ENCODE measurements around the gene SLC6A17. TPM values are rescaled to one million over a fixed set of nuclear protein-coding genes. Genes with fewer than 3 reads are reported as not detected.

SLC6A17 gene
- not detected for total RNA-seq
- long read RNA-seq, result 0 reads

DNA sequence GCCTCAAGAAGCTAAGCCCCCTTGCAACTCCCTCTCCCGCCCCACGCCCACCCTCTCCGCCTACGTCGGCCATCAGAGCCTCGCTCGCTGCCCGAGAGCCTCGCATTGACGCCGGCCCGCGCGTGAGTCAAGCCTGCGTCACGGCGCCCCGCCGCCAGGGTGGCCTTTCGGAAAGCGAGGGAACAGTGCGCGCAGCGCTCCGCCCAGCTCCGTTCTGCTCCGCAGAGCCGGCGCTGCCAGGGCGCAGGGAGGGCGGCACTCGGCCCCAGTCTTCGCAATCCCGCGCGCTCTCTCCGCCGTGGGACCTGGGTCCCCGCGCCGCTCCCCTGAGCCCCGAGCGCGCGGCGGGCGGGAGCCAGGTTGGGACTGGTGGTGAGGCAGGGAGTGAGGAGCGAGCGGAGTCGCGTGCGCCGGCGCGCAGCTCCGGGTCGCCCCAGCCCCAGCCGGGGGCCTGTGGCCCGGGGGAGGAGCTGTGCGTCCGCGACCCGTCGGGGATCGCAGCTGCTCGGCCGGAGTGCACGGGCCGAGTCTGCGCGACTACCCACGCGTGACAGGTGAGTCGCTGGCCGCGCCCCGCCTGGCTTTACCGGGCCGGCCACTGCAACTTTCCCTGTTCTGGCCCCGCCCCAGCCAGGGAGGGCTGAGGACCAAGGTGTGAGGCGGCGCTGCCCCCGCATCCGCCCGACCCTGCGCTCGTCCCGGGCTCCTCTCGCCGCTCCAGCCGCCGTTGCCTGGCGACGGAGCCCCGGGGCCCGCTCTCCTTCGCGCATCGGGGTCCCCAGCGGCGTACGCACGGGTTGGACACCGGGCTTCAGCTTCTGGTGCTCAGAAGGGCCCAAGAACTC lies at the start of gene SLC6A17:
TSS of gene SLC6A17 (plus strand) at position 165 of the 845 bp plus-strand sequence. CDS start 16,436 bp downstream, outside the sequence.
- DNase-seq (ENCODE audit: low spot score), result no peak

DNA sequence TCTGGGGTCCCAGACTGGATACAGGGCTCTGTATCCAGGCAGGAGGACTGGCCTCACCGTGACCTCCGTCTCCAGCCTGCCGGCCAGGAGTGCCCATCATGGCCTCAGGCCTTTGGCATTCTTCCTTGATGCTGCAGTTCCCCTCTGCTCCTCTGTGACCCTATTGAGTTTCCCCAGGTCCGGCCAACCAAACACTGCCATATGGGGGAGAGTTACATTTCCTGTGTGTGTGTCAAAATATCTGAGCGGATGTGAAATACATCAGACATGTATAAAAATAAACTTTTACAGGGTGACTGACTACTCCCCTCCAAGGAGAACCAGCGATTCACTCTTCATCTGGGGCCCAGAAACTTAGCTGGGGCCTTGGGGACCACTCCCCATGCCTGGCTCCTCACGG lies 48.2 kb upstream of the SLC6A17 start:
- no peak for DNase-seq (ENCODE audit: low spot score)

DNA sequence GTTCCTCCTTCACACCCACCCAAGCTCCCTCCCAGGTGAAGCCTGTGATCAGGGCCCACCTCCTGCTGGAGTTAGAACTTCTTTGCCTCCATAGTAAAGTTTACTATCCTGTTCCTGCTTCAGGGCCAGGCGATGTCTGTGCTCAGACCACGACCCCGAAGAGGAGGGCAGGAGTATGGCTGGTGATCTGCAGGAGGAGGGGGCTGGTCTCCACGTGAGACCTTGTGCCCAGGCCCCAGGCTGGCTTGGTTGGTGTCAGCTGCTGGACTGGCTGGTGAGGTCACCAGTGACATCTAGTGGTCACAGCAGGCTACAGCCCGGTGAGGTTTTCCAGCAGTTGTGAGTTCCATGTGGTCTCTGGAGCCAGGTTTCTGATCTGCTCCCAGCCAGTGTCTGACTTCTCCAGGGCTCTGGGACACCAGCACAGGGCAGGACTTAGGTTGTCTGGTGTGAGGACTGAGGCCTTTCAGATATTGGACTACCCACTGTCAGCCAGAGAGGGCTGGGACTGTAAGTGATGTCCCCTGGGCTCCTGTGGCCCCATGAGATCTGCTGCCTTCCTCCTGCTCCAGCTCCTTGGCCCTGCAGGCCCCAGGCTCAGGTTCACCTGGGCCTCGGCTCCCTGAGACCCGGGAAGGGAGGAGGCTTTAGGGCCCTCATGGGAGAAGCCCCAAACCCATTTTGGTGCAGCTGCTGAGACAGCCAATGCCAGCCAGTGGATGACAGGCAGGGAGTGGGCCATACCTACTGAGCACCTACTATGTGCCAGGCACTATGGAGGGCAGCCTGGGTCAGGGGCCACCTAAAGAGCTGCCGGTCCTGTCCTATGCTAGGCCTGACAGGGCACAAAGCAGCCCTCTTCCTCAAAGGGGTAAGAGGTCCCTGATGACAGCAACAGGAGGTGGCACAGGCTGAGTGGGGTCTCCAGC lies 44.0 kb upstream of the SLC6A17 start:
- no peak for DNase-seq (ENCODE audit: low spot score)

DNA sequence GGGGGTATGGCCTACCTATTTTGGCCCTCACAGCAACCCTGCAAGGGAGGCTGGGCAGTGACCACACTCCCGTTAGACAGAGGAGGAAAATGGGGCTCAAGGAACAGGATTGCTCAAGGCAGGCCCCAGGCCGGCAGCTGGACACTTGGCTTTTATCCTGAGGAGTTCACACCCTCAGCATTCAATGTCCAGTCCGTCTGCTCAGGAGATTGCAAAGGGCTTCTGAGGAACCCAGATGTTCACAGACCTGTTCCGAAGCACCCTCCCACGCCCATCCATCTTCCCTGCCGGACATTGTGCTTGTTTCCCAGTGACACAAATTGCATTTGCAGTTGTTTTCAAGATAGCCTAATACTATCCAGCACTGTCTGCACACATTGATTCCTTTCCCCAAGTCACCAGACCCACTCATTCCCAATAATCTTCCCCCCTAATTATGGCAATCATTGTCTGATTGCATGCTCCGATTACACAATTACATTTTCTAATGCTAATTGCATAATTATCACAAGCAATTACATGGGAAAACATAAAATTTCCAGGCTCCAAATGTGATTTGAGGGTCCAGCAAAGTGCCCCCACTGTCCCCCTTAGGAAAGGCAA lies 42.3 kb upstream of the SLC6A17 start:
- no peak for DNase-seq (ENCODE audit: low spot score)

DNA sequence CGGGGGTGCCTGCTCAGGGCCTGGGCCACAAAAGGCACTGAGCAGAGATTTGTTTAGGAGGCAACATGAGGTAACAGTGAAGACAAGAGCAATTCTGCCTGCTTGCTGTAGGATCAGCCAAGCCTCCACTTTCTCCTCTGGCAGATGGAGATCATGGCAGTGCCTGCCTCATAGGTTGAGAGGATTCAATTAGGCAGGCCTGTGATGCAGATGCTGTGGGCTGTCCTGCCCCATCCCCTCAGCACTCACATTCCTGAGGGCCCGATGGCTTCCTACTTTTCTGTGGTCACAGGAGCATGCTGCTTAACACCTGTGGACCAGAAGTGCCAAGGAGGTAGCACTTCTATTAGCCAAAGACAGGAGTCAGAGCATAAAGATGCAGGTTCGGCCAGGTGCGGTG lies 39.2 kb upstream of the SLC6A17 start:
- DNase-seq (ENCODE audit: low spot score), result no peak

DNA sequence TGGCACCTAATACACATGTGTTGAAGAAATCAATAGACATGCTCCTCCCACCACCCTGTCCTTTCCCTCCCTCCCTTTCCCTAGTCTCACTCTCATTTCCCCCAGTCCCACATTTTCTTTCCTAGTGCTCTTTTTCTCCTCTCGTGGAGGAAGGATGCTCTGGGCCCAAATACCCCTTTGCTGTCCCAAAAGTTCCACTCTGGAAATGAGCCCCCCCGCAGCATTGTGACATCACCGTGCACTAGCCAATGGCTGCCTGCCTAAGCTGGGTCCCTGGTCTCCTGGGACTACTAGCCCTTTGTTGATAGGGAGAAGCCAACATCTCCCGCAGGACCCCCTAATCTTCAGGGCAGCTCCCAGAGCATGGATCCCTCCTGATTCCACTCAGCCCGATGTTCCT lies 38.2 kb upstream of the SLC6A17 start, which contains the start of gene UBL4B:
TSS of gene UBL4B (plus strand) at position 301 of the 400 bp plus-strand sequence. CDS start at position 393, 92 bp downstream.
- DNase-seq (ENCODE audit: low spot score), result no peak

DNA sequence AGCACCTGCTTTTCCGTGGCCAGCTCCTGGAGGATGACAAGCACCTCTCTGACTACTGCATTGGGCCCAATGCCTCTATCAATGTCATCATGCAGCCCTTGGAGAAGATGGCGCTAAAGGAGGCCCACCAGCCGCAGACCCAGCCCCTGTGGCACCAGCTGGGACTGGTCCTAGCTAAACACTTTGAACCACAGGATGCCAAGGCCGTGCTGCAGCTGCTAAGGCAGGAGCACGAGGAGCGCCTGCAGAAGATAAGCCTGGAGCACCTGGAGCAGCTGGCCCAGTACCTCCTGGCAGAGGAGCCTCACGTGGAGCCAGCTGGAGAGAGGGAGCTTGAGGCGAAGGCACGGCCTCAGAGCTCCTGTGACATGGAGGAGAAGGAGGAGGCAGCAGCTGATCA lies 37.6 kb upstream of the SLC6A17 start:
- DNase-seq (ENCODE audit: low spot score), result no peak

DNA sequence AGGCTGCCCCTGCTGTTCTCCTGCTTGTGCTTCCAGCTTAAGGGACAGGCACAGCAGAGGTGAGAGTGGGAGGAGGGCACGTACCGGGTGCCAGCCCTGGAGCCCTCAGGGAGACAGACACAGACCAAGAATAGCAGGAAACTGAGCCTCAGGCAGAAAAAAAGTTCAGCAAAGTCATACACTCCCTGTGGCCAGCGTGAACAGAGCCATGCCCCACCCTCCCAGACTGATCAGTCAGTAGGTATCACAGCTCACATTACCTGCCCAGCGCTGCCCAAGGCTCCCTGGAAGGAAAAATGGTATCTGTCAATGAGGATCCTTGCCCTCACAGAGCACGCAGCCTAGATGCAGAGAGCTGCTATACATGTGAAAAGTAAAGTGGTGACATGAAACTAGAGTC lies 36.7 kb upstream of the SLC6A17 start:
- DNase-seq (ENCODE audit: low spot score), result no peak

DNA sequence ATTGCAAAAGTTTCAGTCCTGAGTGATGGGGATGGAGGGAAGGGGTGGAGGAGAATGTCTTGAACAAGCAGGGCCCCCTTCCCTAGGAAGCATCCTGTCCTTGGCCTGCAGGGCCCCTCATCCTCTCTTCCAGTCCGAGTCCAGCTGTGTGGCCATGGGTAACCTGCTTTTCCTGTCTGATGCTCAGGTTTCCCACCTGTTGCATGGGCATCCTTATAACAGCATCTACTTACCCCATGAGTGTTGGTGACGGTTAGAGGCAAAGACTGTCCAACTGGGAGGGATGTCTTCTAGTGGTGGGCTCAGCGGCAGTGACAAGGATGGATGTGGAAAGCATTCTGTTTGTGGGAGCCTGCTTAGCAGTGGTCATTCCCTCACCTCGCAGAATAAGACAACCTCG lies 36.1 kb upstream of the SLC6A17 start:
- no peak for DNase-seq (ENCODE audit: low spot score)

DNA sequence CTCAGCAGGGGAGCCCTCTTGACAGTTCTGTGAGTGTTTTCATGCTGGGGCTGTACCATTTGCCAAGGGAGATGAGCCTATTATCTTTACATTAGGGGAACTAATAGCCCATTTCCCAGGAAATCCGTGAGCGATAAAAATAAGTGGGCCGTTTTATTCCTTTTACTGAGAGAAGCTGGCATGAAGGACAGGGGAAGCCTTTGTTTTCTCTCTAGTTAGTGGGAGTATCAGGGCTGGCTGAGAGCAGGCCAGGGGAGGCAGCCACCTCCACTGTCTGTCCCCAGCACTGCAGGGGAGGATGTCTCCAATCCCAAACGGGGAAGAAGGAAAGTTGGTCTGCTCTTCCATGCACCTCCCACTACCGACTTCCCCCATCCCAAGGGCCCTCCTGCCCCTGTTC lies 35.5 kb upstream of the SLC6A17 start:
- no peak for DNase-seq (ENCODE audit: low spot score)

DNA sequence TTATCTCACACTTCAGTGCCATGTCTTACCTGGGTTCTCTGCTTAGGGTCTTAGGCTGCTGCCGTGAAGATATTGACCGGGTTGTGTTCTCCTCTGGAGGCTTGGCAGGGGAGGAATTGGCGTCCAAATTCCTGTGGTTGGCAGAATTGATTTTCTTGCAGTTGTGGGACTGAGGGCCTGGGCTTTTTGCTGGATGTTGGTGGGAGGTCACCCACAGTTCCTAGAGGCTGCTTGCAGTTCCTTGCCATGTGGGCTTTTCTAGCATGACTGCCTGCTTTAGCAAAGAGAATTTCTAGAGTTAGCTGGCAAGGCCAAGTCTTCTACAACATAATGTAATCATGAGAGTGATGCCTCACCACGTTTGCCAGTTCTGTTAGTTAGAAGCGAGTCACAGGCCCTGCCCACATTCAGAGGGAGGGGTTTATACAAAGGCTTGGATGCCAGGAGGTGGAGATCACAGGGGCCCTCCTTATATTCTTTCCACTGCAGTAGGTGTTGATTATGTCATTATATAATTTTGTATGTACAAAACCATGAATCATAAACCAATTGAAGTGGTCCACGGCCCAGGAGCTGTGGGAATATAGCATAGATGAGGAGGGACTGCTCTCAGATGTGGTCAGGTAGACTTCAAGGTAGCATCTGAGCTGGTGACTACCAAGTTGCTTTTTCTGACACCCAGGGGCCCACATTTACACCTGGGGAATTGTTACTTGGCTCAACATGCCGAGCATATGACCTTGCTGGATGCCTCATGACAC lies 31.5 kb upstream of the SLC6A17 start:
- DNase-seq (ENCODE audit: low spot score), result no peak

DNA sequence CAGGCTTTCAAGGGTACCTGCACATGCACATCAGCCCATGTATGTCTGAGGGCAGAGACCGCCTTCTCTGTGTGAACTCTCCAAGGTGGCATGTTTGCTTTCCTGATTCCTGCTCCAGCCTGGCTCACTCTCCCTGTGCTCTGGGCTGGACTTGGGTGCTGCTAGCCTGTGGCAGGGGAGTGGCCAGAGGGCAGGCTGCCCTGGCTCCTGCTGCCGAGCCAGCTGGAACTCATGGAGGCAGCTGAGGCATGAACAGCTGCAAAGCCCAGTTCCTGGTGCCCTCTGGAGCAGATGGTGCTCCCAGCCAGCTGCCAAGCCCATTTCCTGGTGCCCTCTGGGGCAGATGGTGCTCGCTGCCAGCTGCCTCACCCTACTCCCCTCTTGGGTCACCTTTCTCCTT lies 30.5 kb upstream of the SLC6A17 start:
- DNase-seq (ENCODE audit: low spot score), result no peak

DNA sequence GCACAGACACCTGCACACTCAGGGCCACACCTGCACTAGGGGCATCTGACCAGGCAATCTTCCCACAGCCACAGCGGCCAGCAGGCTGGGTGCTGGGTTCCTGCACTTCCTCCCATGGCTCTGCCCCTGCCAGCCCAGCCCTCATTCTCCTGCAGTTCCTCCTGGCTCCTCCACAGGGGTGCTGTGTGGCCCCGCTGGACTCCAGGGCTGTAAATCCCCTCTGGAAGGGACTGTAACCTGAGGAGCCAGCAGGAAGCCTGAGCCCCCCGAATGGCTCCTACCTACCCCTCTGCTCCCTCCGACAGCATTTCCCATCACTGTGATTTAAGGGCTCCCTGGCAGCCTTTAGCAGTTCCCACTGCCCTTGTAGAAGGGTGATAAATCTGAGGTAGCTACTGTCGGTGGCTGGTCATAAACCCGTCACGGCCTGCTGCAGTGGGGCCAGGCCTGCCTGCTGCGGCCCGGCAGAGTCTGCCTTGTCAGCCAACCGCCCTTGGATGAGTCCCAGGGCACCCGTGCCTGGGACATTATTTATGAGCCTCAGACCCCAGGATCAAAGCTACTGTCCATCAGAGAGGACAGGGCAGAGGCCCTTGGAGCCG lies 29.2 kb upstream of the SLC6A17 start:
- DNase-seq (ENCODE audit: low spot score), result no peak

DNA sequence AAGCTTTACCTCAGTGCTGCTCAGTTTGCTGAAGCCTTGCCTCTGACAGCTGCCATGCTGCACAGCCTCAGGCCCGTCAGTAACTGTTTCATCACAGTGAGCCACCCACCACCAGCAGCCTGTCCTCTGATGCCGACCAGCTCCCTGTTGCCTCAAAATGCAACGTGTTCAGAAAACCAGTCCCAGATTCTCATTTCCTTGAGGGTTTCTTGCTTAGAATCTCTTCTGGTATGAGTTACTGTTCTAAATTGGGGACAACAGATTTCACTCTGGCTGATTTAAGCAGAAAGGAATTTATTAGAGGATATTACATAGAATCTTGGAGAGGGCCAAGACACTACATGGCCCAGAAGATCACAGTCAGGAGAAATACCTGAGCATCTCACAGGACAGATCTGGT lies 27.1 kb upstream of the SLC6A17 start:
- no peak for DNase-seq (ENCODE audit: low spot score)

DNA sequence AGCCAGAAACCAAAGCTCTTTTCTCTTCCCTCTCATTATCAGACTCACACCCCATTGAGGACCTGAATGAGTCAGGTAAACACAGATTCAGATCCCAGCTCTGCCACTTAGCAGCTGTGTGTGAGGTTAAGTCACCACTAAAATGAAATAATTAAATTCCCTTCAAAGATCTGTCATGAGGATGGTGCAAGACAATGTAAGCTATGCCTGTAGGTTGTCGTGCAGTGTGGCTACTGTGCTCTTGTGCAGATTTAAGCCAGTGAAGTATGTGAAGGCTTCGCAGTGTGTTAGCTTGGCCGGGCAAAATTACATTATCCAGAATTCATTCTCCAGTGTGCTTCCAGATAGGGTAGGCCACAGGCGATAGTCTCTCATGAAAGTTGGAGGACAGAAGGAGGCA lies 24.5 kb upstream of the SLC6A17 start:
- DNase-seq (ENCODE audit: low spot score), result no peak

DNA sequence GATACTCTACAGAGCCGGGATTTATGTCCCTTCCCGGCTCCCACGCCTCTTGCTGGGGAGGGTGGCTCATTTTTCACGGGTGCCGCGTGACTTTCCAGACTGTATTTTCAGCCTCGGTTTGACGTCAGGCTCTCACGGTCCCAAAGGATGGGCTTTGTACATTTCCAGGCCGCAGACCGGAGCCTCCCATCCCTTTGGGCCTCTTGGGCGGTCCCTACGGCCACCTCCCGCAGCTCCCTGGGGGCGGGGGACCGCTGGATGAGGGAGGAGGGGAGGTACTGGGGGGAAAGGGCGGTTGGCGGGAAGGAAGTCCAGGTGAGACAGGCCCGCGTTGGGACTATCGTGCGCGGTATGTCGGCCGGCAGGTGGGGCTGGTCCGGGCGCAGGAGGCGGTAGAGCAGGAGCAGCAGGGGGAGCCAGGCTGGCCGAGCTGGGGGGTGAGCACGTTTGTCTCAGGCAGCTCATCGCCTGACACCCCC lies 20.1 kb upstream of the SLC6A17 start:
- no peak for DNase-seq (ENCODE audit: low spot score)

DNA sequence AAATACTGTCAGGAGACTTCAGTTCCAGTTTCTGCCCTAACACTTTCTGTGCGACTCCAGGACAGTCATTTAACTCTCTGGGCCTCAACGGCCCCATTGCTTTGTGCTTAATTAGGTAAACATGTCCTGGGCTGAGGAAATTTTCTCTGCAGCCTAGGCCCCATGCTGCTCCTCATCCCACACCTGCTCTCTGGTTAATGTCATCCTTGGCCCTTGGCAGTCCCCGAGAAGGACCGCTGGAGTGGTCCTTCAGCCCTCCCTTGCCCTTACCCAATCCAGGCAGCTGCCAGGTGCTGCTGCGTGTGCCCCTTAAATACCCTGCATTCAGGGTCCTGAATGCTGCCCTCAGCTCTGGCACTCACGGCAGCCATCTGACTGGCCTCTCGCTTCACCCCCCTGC lies 19.3 kb upstream of the SLC6A17 start:
- DNase-seq (ENCODE audit: low spot score), result no peak

DNA sequence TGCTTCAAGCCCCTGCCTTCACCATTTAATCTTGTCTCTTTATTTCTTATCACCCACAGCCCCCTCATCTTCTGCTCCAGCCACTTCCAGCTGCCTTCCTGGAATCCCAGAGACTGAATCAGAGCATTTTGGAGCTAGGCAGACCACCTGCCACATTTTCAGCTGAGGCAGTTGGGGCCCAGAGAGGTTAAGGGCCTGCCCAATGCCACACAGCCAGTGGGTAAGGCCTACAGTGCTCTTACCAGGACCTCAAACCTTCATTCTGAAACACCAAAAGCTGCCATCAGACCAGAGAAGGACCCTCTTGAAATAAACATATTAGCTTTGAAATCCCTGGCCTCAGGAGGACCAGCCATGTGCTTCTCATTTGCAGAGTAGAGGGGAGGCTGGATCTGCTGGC lies 17.6 kb upstream of the SLC6A17 start:
- no peak for DNase-seq (ENCODE audit: low spot score)

DNA sequence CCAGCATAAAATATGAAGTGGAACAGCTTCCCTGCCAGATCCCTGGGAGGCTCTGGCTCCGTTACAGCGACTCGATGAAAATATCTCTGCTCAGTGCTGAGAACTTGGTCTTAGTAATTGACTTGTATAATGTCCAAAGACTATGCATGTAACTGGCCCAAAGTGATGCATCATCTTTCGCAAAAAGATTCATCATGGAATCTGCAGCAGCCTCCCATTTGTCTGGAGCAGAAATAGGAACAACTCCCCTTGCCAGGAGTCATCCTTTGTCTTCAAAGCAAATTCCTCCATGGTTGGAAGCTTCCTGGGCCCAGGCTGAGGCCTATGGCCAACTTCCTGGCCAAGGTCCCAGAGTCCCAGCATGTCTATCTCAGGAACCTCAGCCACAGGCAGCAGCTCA lies 16.9 kb upstream of the SLC6A17 start:
- DNase-seq (ENCODE audit: low spot score), result no peak

DNA sequence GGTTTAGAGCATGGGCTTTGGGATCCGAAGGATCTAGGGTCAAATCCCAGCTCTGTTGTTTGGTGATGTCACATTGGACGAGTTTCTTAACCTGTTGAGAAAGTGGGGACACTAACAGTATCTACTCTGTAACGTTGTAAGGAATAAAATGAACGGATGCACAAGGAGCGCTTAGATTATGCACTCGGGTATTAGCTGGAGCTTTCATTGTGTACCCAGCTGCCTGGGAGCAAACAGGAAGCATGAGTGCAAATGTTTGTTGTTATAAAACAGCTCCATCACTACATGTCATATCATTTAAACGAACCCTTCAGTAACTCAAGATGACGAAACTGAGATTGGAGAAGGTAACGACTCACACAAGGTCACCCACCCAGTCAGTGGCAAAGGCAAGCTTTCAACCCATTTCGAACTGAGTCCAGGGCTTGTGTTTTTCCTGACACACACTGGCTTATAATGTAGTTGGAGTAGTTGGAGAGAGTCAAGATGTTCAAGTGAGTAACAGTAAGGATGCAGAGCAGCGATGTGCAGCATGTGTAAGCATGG lies 16.2 kb upstream of the SLC6A17 start:
- no peak for DNase-seq (ENCODE audit: low spot score)

Data from mesenteric fat pad (tissue), 1 donor.